ENCODE data around the gene CDH26.
"Not testable (repeated sequence)": the region's sequence is repeated elsewhere in the genome, so short reads cannot be mapped to it uniquely, and the experiment has no call there.

CDH26 gene

DNA sequence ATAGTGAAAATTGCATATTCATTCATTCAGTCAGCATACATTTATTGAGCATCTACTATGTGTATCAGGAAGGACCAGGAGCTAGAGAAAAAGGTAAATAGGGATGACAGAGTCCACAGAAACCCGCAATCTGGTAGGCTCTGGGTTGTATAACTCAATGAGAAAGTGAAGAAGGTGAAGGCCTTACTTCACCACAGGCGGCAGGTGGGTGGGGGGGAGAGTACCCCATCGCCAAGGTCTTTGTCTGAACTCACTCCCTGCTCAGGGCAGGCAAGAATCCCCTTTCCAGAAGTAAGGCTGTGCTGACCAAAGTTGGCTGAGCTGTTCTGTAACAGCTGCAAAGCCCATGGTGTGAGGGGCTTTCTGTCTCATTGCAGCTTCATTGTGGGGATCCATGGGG is 81.3 kb downstream of the CDH26 start:
- TF ChIP-seq, protein P1, sequence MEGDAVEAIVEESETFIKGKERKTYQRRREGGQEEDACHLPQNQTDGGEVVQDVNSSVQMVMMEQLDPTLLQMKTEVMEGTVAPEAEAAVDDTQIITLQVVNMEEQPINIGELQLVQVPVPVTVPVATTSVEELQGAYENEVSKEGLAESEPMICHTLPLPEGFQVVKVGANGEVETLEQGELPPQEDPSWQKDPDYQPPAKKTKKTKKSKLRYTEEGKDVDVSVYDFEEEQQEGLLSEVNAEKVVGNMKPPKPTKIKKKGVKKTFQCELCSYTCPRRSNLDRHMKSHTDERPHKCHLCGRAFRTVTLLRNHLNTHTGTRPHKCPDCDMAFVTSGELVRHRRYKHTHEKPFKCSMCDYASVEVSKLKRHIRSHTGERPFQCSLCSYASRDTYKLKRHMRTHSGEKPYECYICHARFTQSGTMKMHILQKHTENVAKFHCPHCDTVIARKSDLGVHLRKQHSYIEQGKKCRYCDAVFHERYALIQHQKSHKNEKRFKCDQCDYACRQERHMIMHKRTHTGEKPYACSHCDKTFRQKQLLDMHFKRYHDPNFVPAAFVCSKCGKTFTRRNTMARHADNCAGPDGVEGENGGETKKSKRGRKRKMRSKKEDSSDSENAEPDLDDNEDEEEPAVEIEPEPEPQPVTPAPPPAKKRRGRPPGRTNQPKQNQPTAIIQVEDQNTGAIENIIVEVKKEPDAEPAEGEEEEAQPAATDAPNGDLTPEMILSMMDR (IDR thresholded peaks at IDR 0.05; ENCODE audit: insufficient read depth, low read depth, low read length, missing control alignments): no peak
- DNase-seq (ENCODE audit: low read depth): no peak
- H3K4me3 ChIP-seq (ENCODE audit: low read depth, low read length): no peak overlapping the region

DNA sequence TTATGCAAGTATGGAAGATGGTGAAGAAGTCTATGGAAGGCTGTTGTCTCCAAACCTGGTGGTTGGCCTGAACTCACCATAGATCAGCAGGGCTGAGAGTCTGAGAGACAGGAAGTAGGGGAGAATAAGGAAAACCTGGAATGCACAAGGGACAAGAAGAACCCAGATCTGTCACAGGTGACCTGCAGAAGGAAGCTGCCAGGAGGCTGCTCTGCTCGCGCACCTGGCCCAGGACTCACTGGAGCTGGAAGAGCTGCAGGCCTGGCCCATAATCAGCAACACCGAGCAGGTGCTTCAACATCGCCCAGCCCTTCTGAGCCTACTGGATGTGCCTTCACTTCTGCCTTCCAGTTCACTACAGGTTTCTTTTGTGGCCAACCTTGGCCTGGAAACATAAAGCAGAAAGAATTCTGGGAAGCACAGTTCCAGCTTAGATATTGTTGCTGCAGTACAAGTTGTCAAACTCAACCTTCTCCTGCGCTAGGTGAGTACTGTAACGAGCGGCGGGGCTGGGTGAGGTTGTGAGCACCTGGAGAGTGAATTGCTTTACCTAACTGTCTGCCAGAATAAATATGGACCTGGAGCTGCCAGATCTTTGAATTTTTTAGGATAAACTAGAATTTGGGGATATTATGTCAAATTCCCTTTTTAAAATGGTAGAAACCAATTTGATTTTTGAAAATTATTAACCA is 82.4 kb downstream of the CDH26 start:
- DNase-seq (ENCODE audit: low read depth): no peak
- H3K4me3 ChIP-seq (ENCODE audit: low read depth, low read length): no peak overlapping the region
- TF ChIP-seq, protein P1 (IDR thresholded peaks at IDR 0.05; ENCODE audit: insufficient read depth, low read depth, low read length, missing control alignments): no peak

DNA sequence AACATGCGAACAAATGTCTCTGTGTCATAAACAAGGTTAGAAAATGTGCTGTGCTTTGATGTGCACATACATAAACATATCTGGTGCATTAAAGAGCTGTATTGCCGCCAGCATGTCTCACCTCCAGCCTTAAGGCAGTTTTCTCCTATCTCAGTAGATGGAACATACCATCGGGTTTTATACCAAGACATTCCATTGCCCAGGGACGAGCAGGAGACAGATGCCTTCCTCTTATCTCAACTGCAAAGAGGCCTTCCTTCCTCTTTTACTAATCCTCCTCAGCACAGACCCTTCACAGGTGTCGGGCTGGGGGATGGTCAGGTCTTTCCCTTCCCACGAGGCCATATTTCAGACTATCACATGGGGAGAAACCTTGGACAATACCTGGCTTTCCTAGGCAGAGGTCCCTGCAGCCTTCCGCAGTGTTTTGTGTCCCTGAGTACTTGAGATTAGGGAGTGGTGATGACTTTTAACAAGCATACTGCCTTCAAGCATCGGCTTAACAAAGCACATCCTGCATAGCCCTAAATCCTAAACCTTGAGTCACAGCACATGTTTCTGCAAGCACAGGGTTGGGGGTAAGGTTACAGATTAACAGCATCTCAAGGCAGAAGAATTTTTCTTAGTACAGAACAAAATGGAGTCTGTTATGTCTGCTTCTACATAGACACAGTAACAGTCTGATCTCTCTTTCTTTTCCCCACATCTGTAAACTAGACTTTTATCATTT is 83.4 kb downstream of the CDH26 start:
- not testable (repeated sequence) for DNase-seq (ENCODE audit: low read depth); H3K4me3 ChIP-seq (ENCODE audit: low read depth, low read length)

DNA sequence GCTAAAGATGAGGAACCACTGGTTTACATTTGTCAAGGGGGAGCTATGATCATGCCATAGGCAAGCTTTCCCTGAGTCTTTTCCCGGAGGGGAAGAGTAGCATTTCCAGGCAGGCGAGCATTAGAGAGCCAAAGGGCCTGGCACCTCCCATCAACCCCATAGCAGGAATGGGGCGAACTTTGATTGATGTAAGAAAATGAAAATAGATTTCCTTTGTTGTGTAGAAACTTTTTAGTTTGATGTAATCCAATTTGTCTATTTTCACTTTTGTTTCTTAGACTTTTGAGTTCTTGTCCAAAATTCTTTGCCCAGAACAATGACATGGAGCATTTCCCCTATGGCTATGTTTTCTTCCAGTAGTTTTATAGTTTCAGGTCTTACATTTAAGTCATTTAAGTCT is 85.2 kb downstream of the CDH26 start:
- no peak overlapping the region for H3K4me3 ChIP-seq (ENCODE audit: low read depth, low read length)
- TF ChIP-seq, protein P1 (IDR thresholded peaks at IDR 0.05; ENCODE audit: insufficient read depth, low read depth, low read length, missing control alignments): no peak
- DNase-seq (ENCODE audit: low read depth): no peak

GRCh38 chr20:60046011-60046413 is 87.8 kb downstream of the CDH26 start:
- H3K4me3 ChIP-seq (ENCODE audit: low read depth, low read length): no peak overlapping the region
- DNase-seq (ENCODE audit: low read depth): no peak
- TF ChIP-seq, protein P1 (IDR thresholded peaks at IDR 0.05; ENCODE audit: insufficient read depth, low read depth, low read length, missing control alignments): no peak

GRCh38 chr20:60046436-60046835 is 88.2 kb downstream of the CDH26 start:
- TF ChIP-seq, protein P1 (IDR thresholded peaks at IDR 0.05; ENCODE audit: insufficient read depth, low read depth, low read length, missing control alignments): no peak
- DNase-seq (ENCODE audit: low read depth): no peak
- no peak overlapping the region for H3K4me3 ChIP-seq (ENCODE audit: low read depth, low read length)

- DNase-seq (ENCODE audit: low read depth): no peak
- H3K4me3 ChIP-seq (ENCODE audit: low read depth, low read length): no peak overlapping the region
- TF ChIP-seq, protein P1 (IDR thresholded peaks at IDR 0.05; ENCODE audit: insufficient read depth, low read depth, low read length, missing control alignments): no peak
Measured at GRCh38 chr20:60046860-60047259, 88.6 kb downstream of the CDH26 start.

All from GM12865 (cell line).